GM11168 (cell line): ENCODE data around the gene ZC3H12C.

ENCODE experiments used
- in situ Hi-C: fragments of 300-500 bp; cut with MboI; formaldehyde crosslinking; loops from one replicate; pipeline ENCODE4 v1.12.0; 2022; ENCODE audit warnings: low sequenced_read_pairs; ENCODE audit not compliant: unreplicated experiment

ZC3H12C gene

DNA sequence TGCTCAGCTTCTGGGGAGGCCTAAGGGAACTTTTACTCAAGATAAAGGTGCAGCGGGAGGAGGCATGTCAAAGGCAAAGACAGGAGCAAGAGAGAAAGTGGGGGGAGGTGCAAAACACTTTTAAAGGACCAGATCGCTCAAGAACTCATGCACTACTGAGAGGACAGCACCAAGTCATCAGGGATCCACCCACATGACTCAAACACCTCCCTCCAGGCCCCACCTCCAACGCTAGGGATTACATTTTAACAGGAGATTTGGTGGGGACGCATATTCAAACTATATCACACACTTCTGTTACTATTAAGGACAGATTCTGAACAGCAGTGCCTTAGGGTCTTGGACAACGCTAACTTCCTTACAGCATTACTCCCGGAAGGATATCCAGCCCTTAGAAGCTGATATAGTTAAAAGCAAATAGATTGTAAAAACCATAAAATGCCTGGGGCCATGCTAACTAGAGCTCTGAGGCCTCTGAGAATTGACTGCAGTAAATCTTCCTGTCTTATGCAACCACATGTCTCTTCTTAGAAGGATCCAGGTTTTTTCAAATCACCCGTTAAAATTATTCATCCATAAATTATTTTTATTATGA, 16.7 kb upstream of the ZC3H12C start:
- in situ Hi-C loops = no loop called here

DNA sequence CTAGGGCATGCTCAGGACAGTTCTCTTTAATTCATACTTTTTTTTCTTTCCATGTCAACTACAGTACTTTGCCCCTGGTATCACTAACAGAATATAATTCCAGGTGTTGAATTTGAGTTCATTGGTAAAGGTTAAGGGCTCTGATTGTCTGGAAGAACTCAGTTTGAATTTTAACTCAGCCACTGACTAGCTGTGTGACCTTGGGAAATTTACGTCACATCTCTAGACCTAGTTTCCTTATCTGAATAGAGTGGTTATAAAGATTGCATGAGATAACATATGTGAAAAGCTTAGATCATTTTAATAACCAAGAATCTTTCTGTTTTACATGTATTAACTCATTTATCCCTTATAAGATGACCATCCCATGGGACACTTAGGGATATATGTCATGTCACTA, 15.8 kb upstream of the ZC3H12C start:
- in situ Hi-C loops = no loop called here

DNA sequence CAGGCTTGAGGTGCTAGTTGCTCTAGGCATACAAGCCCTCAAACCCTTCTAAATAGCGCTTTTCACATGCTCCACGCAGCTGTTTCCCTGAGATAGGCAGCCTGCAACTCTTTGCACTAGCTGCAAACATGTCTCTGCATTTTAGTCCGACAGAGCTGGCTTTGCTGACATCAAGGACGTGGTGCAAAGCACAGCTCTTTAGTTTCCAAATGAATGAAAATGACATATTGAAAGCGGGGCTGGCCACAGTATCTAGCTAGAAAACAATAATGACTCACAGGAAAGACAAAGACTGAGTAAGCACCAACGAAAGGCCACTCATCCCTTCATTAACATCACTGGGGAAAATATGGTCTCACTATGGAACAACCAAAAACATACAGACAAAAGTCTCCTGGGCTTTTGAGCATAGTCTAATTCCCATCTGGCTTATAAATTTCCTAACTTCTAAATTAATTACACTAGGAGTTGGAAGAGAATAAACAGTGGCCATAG, 15.3 kb upstream of the ZC3H12C start:
- in situ Hi-C loops = no loop called here

DNA sequence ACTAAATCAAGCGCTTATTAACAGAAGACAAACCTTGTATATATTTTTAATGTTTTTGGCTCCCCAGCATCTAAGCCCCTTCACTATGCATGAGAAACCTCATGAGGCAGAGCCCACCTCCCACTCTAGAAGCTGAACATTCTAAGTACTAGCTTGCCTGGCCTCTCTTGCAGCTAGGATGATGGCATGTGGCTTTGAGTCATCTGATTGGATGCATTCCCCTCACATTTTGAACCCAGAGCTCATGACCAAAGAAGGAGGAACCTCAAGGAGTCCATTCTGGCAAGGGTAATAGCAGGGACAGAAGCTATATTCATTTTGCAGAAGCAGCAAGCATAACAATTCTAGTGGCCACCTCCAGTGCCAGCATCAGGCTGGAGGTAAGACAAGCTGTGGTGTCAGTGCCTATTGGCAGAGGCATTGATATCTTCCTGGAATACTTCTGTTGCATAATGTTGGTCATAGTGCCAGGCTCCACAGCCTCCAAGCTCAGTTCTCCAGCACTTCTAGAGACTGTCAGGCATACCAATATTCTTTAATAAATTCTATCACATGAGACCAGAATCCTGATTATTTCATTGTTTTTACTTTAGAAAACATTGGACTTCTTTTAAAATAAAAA, 14.2 kb upstream of the ZC3H12C start:
- in situ Hi-C loops = no loop called here

DNA sequence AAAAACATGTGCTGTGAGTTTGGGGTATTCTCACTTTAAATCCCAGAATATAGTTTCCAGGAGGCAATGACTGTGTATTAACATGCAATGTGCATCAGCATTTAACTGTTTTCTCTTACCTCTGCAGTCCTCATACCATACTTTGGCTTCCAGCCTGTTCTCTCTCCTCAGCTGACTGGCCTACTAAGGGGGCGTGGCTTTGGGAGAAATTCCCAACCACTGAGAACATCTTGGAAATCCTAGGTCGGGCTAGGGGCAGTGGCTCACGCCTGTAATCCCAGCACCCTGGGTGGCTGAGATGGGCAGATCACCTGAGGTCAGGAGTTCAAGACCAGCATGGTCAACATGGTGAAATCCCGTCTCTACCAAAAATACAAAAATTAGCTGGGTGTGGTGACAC, 13.5 kb upstream of the ZC3H12C start:
- in situ Hi-C loops = loop anchor here (5.0 kb wide), 1 partner anchor 137 kb away; no protein-coding TSS in a partner anchor

DNA sequence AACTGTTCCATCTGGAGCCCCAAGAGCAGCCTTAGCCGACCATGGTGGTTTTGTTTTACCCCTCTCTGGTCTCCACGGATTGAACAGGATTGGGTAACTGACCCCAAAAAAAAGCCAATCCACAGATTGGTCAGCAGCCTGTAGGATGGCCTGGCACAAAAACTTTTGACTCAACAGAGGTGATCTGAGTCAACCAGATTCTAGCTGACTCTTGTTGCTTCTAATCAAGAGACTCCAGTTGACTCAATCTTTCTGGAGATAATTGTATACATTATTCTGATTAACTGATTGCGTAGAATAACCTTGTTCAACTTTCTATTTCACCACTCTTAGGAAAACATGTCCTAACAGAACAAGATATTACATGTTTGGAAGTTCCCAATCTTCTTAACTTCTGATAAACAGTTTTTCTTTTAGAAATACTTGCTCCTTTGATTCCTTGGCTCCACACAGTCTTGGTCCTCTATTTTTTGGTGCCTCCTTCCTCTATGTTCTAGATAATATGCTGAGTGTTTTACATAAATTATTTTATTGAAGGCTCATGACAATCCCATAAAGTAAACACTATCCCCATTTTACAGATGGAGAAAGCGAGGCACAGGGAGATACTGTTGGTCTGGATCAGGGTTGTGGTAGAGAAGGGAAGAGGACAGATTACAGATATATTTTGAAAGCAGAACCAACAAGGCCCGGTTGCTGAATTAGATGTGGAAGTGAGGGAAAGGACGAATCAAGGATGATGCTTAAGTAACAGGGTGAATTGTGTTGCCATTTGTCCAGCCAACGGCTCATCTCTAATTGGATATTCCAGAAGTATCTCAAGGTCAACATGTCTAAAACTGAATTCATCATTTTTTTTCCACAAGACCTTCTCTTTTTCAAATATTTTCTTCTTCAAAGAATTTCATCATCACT, 11.5 kb upstream of the ZC3H12C start:
- in situ Hi-C loops = loop anchor here (5.0 kb wide), 1 partner anchor 139 kb away; no protein-coding TSS in a partner anchor

DNA sequence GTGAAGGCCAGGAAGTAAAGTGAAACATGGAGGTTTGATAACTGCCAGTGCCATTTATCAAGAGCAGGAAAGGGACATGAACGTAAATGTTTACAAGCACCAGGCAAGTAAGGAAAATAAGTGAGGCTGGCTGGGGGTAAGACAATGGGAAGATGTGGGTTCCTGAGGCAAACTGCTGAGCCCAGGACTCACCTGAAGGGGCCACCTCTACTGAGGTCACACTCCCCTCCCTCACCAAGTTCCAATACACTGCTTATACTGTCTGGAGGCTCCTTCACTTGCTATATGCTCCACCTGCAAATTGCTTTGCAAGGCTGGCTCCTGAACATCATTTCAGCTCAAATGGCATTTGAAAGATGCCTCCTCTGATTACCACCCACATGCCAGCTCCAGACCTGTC, 10.3 kb upstream of the ZC3H12C start:
- in situ Hi-C loops = loop anchor here (5.0 kb wide), 1 partner anchor 141 kb away; no protein-coding TSS in a partner anchor

DNA sequence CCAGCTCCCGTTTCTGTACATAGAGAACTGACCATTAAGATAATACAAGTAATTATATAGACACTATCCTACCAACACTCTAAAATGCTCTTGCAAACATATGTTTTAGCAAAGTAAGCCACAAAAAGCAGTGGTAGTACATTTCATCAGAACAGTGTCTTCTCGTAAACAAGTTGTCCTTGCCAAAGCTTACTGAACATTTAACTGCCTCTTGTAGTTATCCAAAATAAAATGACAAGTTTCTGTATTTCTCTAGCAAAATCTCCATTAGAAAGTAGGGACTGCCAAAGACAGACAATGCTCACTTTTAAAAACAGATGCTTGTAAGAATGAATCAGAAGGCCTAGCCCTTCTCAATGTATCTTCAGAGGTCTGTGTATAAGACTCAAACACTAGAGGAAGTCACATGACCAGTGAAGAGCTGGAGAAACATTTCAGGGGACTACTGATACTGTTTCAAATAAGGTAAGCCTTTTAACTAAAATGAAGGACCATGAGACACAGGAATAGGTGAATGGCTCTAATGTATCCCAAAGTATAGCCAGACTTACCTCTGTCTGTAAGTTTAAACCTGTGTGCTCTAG, 7.8 kb upstream of the ZC3H12C start:
- in situ Hi-C loops = no loop called here

DNA sequence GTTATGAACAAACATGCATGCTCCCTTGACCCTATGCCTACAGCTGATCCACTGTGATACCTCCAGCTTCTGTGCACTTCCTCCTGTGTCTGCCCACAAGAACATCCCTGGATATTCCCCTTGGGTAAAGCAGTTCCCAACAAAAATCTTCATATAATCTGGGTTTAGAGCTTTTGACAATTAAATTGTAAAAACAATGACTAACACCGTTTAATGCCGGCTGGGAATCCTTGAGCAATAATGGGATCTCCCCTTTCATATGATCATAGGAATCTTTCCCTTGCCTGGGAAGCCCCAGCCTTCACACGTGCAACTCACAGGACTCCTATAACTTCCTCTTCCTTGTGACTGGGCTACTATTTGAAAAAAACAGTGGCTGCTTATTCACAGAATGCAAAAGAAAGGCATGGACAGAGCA, 6.3 kb upstream of the ZC3H12C start:
- in situ Hi-C loops = no loop called here

DNA sequence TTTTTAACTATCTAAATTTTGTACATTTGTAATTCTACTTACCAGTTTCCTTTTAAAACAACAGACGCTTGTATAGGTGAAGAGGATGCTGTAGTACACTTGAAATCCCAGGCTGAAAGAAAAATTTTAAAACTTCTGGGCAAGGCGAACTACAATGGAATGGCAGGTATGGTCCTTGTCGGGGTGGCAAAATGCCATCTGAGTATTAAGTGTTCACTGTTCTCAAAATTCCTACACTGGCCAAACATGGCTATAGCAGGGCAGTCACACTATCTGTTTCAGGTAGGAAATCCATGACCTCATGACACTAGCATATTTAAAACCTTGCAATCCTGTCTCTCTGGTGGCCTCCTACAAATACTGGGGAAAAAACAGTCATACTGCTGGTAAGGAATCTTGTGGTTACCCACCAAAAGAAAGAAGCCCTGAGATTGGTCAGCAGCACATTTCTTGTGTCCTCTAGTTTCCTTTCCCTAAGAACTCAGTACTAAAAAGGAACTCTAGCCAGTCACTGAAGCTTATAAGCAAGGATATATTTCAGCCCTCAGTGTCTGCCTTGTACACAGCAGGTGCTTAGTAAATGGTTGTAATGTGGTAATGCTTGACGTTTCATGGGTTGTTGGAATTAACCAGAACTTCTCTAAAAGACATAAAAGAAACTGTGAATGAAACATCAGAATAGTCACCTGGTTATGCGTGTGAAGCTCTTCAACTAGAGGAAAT, 5.2 kb upstream of the ZC3H12C start:
- in situ Hi-C loops = no loop called here

DNA sequence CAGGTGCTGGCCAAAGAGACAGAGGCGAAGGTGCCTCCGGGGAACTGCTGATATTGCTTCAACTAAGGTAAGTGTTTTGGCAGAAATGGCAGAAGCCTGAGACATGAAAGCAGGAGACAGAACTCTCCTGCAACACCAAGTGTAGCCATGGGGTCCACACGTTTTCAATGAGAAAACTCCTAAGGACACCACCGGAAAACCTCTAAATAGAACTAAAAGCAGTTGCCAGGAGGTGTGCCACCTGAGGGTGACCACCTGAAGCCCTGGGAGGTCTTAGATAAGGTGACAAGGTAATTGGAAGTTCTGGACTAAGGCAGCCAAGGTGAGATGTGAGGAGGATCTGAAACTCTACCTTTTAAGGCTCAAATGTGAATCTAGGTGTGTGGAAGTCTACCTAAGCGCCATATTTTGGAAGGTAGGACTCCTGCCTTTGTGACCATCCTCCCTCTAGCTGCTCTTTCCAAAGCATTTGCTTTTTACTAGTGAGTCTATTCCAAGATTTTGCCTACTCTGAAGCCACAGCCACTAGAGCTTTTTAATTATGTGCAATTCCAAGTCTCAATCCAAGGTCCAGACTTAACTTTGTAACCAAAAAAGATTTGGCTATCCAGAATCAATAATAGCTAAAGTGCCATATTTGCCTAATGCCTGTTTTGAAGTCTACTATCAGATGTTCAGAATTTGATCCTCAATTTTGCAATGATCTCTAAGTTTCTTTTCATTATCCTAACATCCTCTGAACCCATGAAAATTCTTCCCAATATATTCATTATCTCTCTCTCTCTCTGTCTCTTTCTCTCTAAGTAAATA, 4.5 kb upstream of the ZC3H12C start:
- in situ Hi-C loops = no loop called here

DNA sequence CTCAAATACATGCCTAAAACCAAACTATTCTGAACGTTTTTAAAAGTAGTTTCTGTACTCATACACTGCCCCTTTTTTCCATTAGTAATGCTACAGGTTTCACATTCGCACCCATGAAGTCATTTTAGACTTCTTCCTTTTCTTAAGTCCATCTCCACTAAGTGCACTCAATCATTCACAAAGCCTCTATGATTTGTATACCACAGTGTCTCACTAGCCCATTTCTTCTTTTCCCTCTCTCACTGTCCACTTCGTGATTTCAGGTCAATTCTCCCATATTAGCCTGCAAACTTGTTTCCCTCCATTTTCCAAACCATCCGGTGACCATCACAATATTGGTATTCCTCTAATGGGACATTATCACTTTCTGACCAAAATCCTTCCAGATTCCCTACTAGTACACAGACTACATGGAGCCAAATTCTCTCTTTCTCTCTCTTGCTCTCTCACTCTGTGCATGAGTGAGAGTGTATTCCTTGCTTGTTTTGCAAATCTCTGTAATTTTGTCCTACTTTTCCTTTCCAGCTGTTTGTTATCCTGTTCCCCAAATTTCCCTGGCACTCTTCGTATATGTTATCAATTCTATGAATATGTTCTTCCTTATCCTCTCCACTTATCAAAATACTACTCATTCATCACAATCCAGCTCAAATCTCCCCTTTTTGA, 3.4 kb upstream of the ZC3H12C start:
- in situ Hi-C loops = no loop called here

DNA sequence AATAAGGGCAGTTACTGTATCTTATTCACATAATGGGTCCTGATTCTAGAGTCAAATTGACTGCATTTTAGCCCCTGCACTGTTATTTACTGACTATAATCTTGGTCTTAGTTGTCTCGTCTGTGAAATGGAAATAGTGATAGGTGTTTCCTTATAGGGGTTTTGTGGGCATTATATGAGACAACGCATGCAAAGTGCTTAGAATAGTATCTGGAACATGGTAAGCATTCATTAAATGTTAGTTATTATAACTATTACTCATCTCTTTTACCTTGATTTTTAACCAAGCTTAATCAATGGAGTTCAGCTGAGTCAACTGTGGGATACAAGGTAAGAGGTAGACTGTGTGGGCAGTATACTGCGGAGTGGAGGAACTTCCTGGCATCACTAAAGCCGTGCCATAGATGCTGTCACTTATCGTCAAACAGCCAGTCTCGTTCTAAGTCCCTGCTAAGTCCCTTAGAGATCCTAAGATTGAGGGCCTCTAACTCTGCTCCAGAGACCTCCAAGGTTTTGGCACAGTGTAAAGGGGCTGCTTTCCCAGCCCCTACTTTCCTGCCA, 2.6 kb upstream of the ZC3H12C start:
- in situ Hi-C loops = no loop called here

DNA sequence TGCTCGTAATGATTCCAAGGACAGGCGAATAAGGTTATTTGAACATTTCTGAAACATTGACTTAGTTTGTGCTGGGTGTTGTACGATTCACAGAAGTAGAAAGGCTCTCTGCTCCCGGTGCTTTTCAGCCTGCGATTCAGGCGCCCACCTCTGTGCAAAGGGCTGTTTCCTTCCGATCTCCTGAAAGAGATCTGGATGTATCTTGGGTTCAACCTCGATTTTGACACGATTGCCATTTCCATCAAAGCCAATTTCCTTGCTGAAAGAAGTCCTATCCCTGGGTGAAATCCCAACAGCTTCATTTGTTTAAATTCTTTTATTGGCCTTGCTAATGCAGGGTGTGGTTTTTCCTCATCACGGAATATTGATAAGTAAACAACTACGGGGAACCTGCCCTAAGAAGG, 1.1 kb upstream of the ZC3H12C start:
- in situ Hi-C loops = no loop called here

DNA sequence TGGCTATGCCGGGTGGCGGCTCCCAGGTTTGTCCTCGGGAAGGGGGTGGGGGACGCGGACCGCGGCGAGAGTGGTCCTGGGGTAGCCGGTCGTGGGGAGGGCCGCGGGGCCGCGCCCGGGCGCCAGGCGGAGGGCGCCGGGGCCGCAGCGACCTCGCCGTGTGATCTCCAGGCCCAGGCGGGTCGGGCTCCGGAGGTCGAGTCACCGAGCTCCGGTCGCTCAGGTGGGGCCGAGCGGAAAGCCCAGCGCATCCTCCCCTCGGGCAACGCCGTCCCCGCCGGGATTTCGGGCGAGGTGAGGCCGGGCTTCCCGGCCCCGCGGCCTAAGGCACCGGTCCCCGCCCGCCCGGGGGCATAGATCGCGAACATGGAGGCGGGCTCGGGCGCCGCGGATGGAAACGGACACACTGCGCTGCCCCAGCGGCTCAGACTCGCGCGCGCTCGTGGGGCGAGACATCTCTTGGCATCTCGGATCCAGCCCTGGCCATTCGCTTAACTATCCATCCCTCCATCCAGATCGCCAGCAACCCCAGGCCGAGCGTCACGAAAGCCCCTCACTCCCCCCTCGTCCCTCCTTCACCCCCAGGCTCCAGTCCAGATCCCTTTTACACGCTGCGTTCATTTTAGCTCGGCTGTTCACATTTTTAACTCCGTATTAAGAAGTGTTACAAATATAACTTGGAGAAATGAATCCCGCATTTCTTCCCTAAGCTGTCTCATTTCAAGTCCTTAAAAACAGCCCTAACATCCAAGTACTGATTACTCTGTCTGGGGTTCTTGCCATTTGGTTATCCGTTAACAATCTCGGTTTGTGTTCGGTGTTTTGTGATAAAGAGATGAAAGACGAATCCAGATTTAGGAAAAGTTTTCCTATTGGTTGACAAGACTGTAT, 460 bp downstream of the ZC3H12C start:
- in situ Hi-C loops = no loop called here

DNA sequence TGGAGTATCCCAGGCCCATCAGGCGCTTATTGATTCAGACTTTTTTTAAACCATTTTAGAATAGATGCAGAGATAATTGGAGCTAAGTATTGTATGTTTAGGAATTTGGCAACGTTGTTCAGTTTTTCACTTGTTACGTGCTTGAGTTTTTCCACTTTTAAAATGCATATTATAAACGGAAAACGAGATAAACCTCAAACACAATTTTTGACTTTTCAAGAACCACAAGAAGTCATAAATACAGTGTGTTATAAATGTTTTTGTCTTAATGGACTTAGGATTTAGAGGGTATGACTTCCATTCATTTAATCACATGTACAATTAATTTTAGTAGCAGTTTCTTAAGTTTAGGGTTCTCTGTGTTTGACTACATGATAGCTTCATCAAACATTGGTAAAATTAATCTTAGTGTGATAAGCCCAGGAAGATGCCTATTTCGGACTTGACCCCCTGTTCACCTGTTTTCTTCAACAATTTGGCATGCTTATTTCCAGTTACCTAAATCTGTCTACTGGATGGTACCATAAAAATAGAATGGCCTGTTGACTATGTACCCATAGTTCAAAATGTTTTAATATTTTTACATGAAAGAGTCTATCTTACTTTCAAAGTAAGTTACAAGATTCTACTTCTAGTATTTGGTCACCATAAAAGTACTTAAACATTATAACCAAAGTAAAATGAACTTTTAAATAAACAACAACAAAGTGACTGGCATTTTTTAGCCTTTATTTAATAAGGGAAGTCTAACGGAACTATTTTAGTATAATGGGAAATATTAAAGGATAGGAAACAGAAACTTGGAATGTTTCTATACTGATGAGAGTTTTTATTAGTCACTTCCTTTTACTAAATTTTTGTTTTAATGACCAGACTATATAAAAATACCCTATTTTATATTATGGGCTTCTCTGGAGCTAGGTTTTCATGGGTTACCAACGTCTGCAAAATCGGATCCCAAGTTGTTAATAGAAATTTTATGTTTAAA, 1.4 kb downstream of the ZC3H12C start:
- in situ Hi-C loops = no loop called here
